Measurements from ENCODE around the gene MTA3. TPM values are rescaled to one million over a fixed set of nuclear protein-coding genes. Genes with fewer than 3 reads are reported as not detected.

The MTA3 gene
- polyA plus RNA-seq, 1 donor from 2014 or later: 11.2 TPM

- Histone ChIP-seq H3K4me3 (ENCODE audit: low read length) (no peak overlapping the region), H3K79me2 (replicated peaks; ENCODE audit: insufficient read depth, low read length) (no peaks in the 10 kb centered on the region), H3K9me3 (ENCODE audit: low read length) (no peaks in the 10 kb centered on the region), H3K27me3 (ENCODE audit: insufficient read depth, low read depth, low read length) (no peaks in the 10 kb centered on the region), H2AFZ (ENCODE audit: low read depth, low read length) (no peak overlapping the region), H3K27ac (ENCODE audit: low read length) (no peak overlapping the region), H3F3A (ENCODE audit: insufficient read depth, low read length, poor library complexity, severe bottlenecking) (no peaks in the 10 kb centered on the region), H4K20me1 (ENCODE audit: insufficient read depth) (no peaks in the 10 kb centered on the region), H3K9me2 (ENCODE audit: insufficient read depth, low read length) (no peaks in the 10 kb centered on the region), H3K36me3 (ENCODE audit: insufficient read depth, low read length) (no peaks in the 10 kb centered on the region), H3K9ac (ENCODE audit: low read length) (no peak overlapping the region), H3K4me2 (ENCODE audit: low read length) (no peak overlapping the region)
- TF ChIP-seq, protein P1, sequence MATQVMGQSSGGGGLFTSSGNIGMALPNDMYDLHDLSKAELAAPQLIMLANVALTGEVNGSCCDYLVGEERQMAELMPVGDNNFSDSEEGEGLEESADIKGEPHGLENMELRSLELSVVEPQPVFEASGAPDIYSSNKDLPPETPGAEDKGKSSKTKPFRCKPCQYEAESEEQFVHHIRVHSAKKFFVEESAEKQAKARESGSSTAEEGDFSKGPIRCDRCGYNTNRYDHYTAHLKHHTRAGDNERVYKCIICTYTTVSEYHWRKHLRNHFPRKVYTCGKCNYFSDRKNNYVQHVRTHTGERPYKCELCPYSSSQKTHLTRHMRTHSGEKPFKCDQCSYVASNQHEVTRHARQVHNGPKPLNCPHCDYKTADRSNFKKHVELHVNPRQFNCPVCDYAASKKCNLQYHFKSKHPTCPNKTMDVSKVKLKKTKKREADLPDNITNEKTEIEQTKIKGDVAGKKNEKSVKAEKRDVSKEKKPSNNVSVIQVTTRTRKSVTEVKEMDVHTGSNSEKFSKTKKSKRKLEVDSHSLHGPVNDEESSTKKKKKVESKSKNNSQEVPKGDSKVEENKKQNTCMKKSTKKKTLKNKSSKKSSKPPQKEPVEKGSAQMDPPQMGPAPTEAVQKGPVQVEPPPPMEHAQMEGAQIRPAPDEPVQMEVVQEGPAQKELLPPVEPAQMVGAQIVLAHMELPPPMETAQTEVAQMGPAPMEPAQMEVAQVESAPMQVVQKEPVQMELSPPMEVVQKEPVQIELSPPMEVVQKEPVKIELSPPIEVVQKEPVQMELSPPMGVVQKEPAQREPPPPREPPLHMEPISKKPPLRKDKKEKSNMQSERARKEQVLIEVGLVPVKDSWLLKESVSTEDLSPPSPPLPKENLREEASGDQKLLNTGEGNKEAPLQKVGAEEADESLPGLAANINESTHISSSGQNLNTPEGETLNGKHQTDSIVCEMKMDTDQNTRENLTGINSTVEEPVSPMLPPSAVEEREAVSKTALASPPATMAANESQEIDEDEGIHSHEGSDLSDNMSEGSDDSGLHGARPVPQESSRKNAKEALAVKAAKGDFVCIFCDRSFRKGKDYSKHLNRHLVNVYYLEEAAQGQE (IDR thresholded peaks at IDR 0.05; ENCODE audit: borderline replicate concordance): no peak
- TF ChIP-seq RAD21 (conservative IDR thresholded peaks at IDR 0.05): no peak
- no peak for TF ChIP-seq SMC3 (conservative IDR thresholded peaks at IDR 0.05; ENCODE audit: poor library complexity)
- TF ChIP-seq EP300 (conservative IDR thresholded peaks at IDR 0.05; ENCODE audit: poor library complexity, severe bottlenecking): no peak
- no peak for TF ChIP-seq POLR2AphosphoS5 (IDR thresholded peaks at IDR 0.05)
- TF ChIP-seq, protein P2, sequence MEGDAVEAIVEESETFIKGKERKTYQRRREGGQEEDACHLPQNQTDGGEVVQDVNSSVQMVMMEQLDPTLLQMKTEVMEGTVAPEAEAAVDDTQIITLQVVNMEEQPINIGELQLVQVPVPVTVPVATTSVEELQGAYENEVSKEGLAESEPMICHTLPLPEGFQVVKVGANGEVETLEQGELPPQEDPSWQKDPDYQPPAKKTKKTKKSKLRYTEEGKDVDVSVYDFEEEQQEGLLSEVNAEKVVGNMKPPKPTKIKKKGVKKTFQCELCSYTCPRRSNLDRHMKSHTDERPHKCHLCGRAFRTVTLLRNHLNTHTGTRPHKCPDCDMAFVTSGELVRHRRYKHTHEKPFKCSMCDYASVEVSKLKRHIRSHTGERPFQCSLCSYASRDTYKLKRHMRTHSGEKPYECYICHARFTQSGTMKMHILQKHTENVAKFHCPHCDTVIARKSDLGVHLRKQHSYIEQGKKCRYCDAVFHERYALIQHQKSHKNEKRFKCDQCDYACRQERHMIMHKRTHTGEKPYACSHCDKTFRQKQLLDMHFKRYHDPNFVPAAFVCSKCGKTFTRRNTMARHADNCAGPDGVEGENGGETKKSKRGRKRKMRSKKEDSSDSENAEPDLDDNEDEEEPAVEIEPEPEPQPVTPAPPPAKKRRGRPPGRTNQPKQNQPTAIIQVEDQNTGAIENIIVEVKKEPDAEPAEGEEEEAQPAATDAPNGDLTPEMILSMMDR (IDR thresholded peaks at IDR 0.05; ENCODE audit: poor library complexity, severe bottlenecking): no peak
- no peak for TF ChIP-seq TAF1 (IDR thresholded peaks at IDR 0.05; ENCODE audit: low read depth)
Measured at GRCh38 chr2:42756150-42756775, 187.8 kb downstream of the MTA3 start.

GRCh38 chr2:42756966-42757513 lies 188.6 kb downstream of the MTA3 start:
- no peak overlapping the region for H3K4me3 ChIP-seq (ENCODE audit: low read length)
- H3F3A ChIP-seq (ENCODE audit: insufficient read depth, low read length, poor library complexity, severe bottlenecking): no peaks in the 10 kb centered on the region
- H3K9me3 ChIP-seq (ENCODE audit: low read length): no peaks in the 10 kb centered on the region
- H2AFZ ChIP-seq (ENCODE audit: low read depth, low read length): no peak overlapping the region
- TF ChIP-seq RAD21 (conservative IDR thresholded peaks at IDR 0.05) (no peak), POLR2AphosphoS5 (IDR thresholded peaks at IDR 0.05) (no peak)
- TF ChIP-seq, protein P1 (IDR thresholded peaks at IDR 0.05; ENCODE audit: borderline replicate concordance): no peak
- TF ChIP-seq, protein P2 (IDR thresholded peaks at IDR 0.05; ENCODE audit: poor library complexity, severe bottlenecking): no peak
- no peaks in the 10 kb centered on the region for H3K36me3 ChIP-seq (ENCODE audit: insufficient read depth, low read length)
- H3K4me2 ChIP-seq (ENCODE audit: low read length): no peak overlapping the region
- H3K27me3 ChIP-seq (ENCODE audit: insufficient read depth, low read depth, low read length): no peaks in the 10 kb centered on the region
- no peak overlapping the region for H3K9ac ChIP-seq (ENCODE audit: low read length)
- no peaks in the 10 kb centered on the region for H3K9me2 ChIP-seq (ENCODE audit: insufficient read depth, low read length)
- no peak overlapping the region for H3K27ac ChIP-seq (ENCODE audit: low read length)
- no peaks in the 10 kb centered on the region for H4K20me1 ChIP-seq (ENCODE audit: insufficient read depth)
- H3K79me2 ChIP-seq (replicated peaks; ENCODE audit: insufficient read depth, low read length): no peaks in the 10 kb centered on the region

Data from neural cell (in vitro differentiated cells).